Measurements from ENCODE around the gene ANKRD27. TPM values are rescaled to one million over a fixed set of nuclear protein-coding genes. Genes with fewer than 3 reads are reported as not detected.
A peak's percentile ranks its signal among the peaks of the same experiment; 100 is the strongest.

ANKRD27 gene
- polyA plus RNA-seq, 1 of the 3 experiments (the other 2 are of a cell fraction) = 16.5 TPM

- WGBS (ENCODE audit: low lambda C conversion rate) = 17% methylated on average over 2 of the region's 2 CpGs
- Histone ChIP-seq H3K9me3 (no peaks in the 10 kb centered on the region), H2AFZ (ENCODE audit: low read depth) (no peak overlapping the region), H3K27ac (ENCODE audit: low read depth in 2 of 2, low read length in 1 of 2) (no peak overlapping the region), H3K4me3 (ENCODE audit: low read depth in 2 of 2, low read length in 1 of 2) (no peak overlapping the region; a peak in 1 of 4 replicates), H3K9me2 (no peaks in the 10 kb centered on the region), H3K36me3 (replicated peaks in 1 of 2; ENCODE audit: control insufficient read depth in 1 of 2, insufficient read depth in 2 of 2, low read length in 1 of 2) (peaks cover 51 to 70% of the 10 kb centered on the region in 2 experiments), H3F3A (replicated peaks; ENCODE audit: insufficient read depth) (peaks cover 13% of the 10 kb centered on the region), H3K4me1 (ENCODE audit: control insufficient read depth in 1 of 2, insufficient read depth in 2 of 2, low read depth in 1 of 2, low read length in 1 of 2) (no peaks in the 10 kb centered on the region), H3K27me3 (ENCODE audit: insufficient read depth) (no peaks in the 10 kb centered on the region), H3K79me2 (ENCODE audit: insufficient read depth) (no peaks in the 10 kb centered on the region), H4K20me1 (ENCODE audit: insufficient read depth) (no peaks in the 10 kb centered on the region), H3K4me2 (no peak overlapping the region), H3K9ac (no peak overlapping the region)
- DNase-seq = peak; percentile 73
- TF ChIP-seq FOSL2 (IDR thresholded peaks at IDR 0.05; ENCODE audit: borderline replicate concordance, low read depth) (no peak), YY1 (IDR thresholded peaks at IDR 0.05; ENCODE audit: low read depth) (no peak), REST (IDR thresholded peaks at IDR 0.05; ENCODE audit: low read depth, low read length) (no peak), MXI1 (IDR thresholded peaks at IDR 0.05; ENCODE audit: low read depth, low read length) (0 out of 2 replicates have a peak, but pooled peaks have one; percentile 38), RAD21 (IDR thresholded peaks at IDR 0.05; ENCODE audit: low read length) (peak; percentile 69), TCF12 (IDR thresholded peaks at IDR 0.05) (no peak), JUND (IDR thresholded peaks at IDR 0.05) (no peak), SMC3 (IDR thresholded peaks at IDR 0.05; ENCODE audit: low read depth, low read length) (peak; percentile 59)
- TF ChIP-seq, protein P1, sequence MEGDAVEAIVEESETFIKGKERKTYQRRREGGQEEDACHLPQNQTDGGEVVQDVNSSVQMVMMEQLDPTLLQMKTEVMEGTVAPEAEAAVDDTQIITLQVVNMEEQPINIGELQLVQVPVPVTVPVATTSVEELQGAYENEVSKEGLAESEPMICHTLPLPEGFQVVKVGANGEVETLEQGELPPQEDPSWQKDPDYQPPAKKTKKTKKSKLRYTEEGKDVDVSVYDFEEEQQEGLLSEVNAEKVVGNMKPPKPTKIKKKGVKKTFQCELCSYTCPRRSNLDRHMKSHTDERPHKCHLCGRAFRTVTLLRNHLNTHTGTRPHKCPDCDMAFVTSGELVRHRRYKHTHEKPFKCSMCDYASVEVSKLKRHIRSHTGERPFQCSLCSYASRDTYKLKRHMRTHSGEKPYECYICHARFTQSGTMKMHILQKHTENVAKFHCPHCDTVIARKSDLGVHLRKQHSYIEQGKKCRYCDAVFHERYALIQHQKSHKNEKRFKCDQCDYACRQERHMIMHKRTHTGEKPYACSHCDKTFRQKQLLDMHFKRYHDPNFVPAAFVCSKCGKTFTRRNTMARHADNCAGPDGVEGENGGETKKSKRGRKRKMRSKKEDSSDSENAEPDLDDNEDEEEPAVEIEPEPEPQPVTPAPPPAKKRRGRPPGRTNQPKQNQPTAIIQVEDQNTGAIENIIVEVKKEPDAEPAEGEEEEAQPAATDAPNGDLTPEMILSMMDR (IDR thresholded peaks at IDR 0.05) = peak; percentile 94
- ChIA-PET POLR2A (no interaction called here), CTCF (interaction anchor here (0.5 to 1.9 kb wide), 30 partner anchors 9 to 519 kb away, joined by 3 to 10 read pairs (median 4); partner anchors contain the start of genes ANKRD27, PDCD5 and RGS9BP)
These were observed 75.2 kb downstream of the ANKRD27 start for GRCh38 chr19:32599736-32600157.

- no peaks in the 10 kb centered on the region for H3K9me2 ChIP-seq
- ChIA-PET POLR2A (no interaction called here), CTCF (interaction anchor here (0.8 to 1.9 kb wide), 15 partner anchors 9 to 520 kb away, joined by 3 to 10 read pairs (median 6); partner anchors contain the start of gene PDCD5)
- no peak overlapping the region for H3K4me3 ChIP-seq (ENCODE audit: low read depth in 2 of 2, low read length in 1 of 2)
- H3K27ac ChIP-seq (ENCODE audit: low read depth in 2 of 2, low read length in 1 of 2) = no peak overlapping the region
- 84% methylated on average over 6 of the region's 6 CpGs for WGBS (ENCODE audit: low lambda C conversion rate)
- no peaks in the 10 kb centered on the region for H3K27me3 ChIP-seq (ENCODE audit: insufficient read depth)
- H3K79me2 ChIP-seq (ENCODE audit: insufficient read depth) = no peaks in the 10 kb centered on the region
- H2AFZ ChIP-seq (ENCODE audit: low read depth) = no peak overlapping the region
- peaks cover 55 to 75% of the 10 kb centered on the region in 2 experiments for H3K36me3 ChIP-seq (replicated peaks in 1 of 2; ENCODE audit: control insufficient read depth in 1 of 2, insufficient read depth in 2 of 2, low read length in 1 of 2)
- H3F3A ChIP-seq (replicated peaks; ENCODE audit: insufficient read depth) = peaks cover 13% of the 10 kb centered on the region
- H3K4me1 ChIP-seq (ENCODE audit: control insufficient read depth in 1 of 2, insufficient read depth in 2 of 2, low read depth in 1 of 2, low read length in 1 of 2) = no peaks in the 10 kb centered on the region
- no peak for TF ChIP-seq IRF3 (IDR thresholded peaks at IDR 0.05; ENCODE audit: low read depth, low read length)
- no peak for TF ChIP-seq RXRA (IDR thresholded peaks at IDR 0.05; ENCODE audit: borderline replicate concordance, low read depth)
- TF ChIP-seq SMC3 (IDR thresholded peaks at IDR 0.05; ENCODE audit: low read depth, low read length) = no peak
- no peak for TF ChIP-seq FOSL2 (IDR thresholded peaks at IDR 0.05; ENCODE audit: borderline replicate concordance, low read depth)
- H3K4me2 ChIP-seq = no peak overlapping the region
- DNase-seq = no peak
- no peak overlapping the region for H3K9ac ChIP-seq
- no peaks in the 10 kb centered on the region for H3K9me3 ChIP-seq
- H4K20me1 ChIP-seq (ENCODE audit: insufficient read depth) = no peaks in the 10 kb centered on the region
These were observed 75.7 kb downstream of the ANKRD27 start for GRCh38 chr19:32599258-32599657.

Data from SK-N-SH (cell line).